Osteoblast (primary cell): Measurements from ENCODE around the gene LEO1. TPM values are rescaled to one million over a fixed set of nuclear protein-coding genes. Genes with fewer than 3 reads are reported as not detected.

ENCODE experiments used
- DNase-seq: peaks from one replicate; pipeline ENCODE4 v3.0.0; 2011; ENCODE audit warnings: low spot score, mixed read lengths; ENCODE audit not compliant: insufficient read length; ENCODE audit errors: missing footprints
- H2AFZ ChIP-seq: 2 replicates; pipeline ENCODE4 v1.6.0; 2011; ENCODE audit warnings: mild to moderate bottlenecking, low read length
- H3K27ac ChIP-seq: 2 replicates; pipeline ENCODE4 v1.5.1; 2011; ENCODE audit warnings: mild to moderate bottlenecking, low read depth, low read length, moderate library complexity
- H3K27me3 ChIP-seq: 2 replicates; pipeline ENCODE4 v1.6.0; 2012; ENCODE audit warnings: mild to moderate bottlenecking, control low read depth, inconsistent platforms, low read length, moderate library complexity; ENCODE audit not compliant: insufficient read depth
- H3K36me3 ChIP-seq: 2 replicates; pipeline ENCODE4 v1.5.1; 2011; ENCODE audit warnings: mild to moderate bottlenecking, low read length, control low read depth, moderate library complexity; ENCODE audit not compliant: insufficient read depth
- H3K4me1 ChIP-seq: 2 replicates; pipeline ENCODE4 v1.5.1; 2011; ENCODE audit warnings: mild to moderate bottlenecking, low read length, control low read depth, moderate library complexity; ENCODE audit not compliant: insufficient read depth
- H3K4me2 ChIP-seq: 2 replicates; pipeline ENCODE4 v1.6.0; 2011; ENCODE audit warnings: mild to moderate bottlenecking, low read length; ENCODE audit not compliant: insufficient read depth
- H3K4me3 ChIP-seq: fragments of 200-600 bp; sonication (generic); 3 replicates; pipeline ENCODE4 v1.5.1; 2012; ENCODE audit warnings: mild to moderate bottlenecking, low read length, inconsistent platforms; ENCODE audit not compliant: insufficient read depth
- H3K79me2 ChIP-seq: 2 replicates; pipeline ENCODE4 v1.6.0; 2012; ENCODE audit warnings: mild to moderate bottlenecking, low read length, control low read depth, inconsistent platforms; ENCODE audit not compliant: insufficient read depth
- H3K9me3 ChIP-seq: 2 replicates; pipeline ENCODE4 v1.5.1; 2011; ENCODE audit warnings: low read depth, low read length, control low read depth
- H4K20me1 ChIP-seq: 2 replicates; pipeline ENCODE4 v1.6.0; 2012; ENCODE audit warnings: mild to moderate bottlenecking, low read length, control low read depth; ENCODE audit not compliant: insufficient read depth
- small RNA-seq: library from RNA; depleted of rRNA; stranded (forward); fragments of <200 nt; gene quantifications from one replicate; pipeline ENCODE3, GENCODE V24; 2012
- total RNA-seq: library from RNA; depleted of rRNA; stranded (reverse); fragments of >200 nt; gene quantifications from 2 replicates; pipeline ENCODE4 v1.2.3, GENCODE V29; 2012
- TF ChIP-seq, protein P1 (sequence below): IDR thresholded peaks from 2 replicates; pipeline ENCODE4 v1.5.1; 2011; ENCODE audit warnings: mild to moderate bottlenecking, low read depth, low read length, moderate library complexity; ENCODE audit errors: extremely low read depth

LEO1 gene
- total RNA-seq, 1 donor: 16.3 TPM

DNA sequence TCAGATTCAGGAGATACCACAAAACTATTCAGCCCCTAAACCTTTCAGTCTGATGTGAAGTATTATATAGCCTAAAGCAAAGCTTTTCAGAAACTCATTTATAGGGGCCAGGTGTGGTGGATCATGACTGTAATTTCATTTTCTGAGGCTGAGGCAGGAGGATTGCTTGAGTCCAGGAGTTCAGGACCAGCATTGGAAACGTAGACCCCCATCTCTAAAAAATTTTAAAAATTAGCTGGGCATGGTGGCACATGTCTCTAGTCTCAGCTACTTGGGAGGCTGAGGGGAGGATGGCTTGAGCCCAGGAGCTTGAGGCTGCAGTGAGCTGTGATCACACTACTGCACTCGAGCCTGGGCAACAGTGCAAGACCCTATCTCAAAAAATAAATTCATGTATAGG, 82.1 kb downstream of the LEO1 start:
- Histone ChIP-seq H4K20me1 (peaks cover 4% of the 10 kb centered on the region), H3K4me3 (no peak overlapping the region), H3K36me3 (peaks cover 16% of the 10 kb centered on the region), H3K4me2 (no peak overlapping the region), H3K9me3 (no peaks in the 10 kb centered on the region), H3K79me2 (peaks cover 5% of the 10 kb centered on the region), H2AFZ (no peak overlapping the region), H3K27me3 (no peaks in the 10 kb centered on the region), H3K27ac (no peak overlapping the region), H3K4me1 (peaks cover 8% of the 10 kb centered on the region)
- no peak for DNase-seq
- TF ChIP-seq, protein P1, sequence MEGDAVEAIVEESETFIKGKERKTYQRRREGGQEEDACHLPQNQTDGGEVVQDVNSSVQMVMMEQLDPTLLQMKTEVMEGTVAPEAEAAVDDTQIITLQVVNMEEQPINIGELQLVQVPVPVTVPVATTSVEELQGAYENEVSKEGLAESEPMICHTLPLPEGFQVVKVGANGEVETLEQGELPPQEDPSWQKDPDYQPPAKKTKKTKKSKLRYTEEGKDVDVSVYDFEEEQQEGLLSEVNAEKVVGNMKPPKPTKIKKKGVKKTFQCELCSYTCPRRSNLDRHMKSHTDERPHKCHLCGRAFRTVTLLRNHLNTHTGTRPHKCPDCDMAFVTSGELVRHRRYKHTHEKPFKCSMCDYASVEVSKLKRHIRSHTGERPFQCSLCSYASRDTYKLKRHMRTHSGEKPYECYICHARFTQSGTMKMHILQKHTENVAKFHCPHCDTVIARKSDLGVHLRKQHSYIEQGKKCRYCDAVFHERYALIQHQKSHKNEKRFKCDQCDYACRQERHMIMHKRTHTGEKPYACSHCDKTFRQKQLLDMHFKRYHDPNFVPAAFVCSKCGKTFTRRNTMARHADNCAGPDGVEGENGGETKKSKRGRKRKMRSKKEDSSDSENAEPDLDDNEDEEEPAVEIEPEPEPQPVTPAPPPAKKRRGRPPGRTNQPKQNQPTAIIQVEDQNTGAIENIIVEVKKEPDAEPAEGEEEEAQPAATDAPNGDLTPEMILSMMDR: no peak

DNA sequence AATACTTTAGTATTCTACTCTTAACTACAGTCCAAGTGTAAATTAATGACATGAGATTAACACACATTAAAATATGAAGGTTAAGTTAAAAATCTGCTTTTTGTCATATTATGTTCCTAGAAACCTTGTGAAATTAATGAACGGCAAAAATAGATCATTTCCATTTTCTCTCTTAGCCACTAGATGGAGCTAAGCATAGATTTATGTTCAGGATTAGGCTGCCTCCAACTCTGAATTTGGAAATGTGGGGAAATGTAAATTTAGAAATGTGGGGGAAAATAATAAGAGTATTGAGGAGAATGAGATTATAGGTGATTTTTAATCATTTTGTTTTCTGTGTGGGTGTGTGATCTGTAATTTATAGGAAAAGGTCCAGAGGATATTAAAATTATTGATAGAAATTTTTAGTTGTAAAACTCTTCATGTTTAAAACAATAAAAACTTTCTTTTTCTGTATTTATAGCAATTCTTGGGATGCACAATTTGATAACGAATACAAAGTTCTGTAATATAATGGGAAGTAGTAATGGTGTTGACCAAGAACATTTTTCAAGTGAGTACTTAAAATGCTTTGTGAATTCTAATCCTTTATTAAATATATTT, 82.9 kb downstream of the LEO1 start:
- Histone ChIP-seq H3K36me3 (peaks cover 11% of the 10 kb centered on the region), H3K4me2 (no peak overlapping the region), H3K27me3 (no peaks in the 10 kb centered on the region), H3K79me2 (peaks cover 11% of the 10 kb centered on the region), H4K20me1 (peaks cover 9% of the 10 kb centered on the region), H3K9me3 (no peaks in the 10 kb centered on the region), H2AFZ (no peak overlapping the region), H3K27ac (no peak overlapping the region), H3K4me3 (no peak overlapping the region), H3K4me1 (peaks cover 16% of the 10 kb centered on the region)
- TF ChIP-seq, protein P1: peak; percentile 85
- DNase-seq: no peak

Small RNAs within 50 kb of the gene (small RNA-seq; reads per million reads assigned to genes)
- not detected for gene RNU6-90P

Other genes starting within 250 kb of the LEO1 start
- gene LYSMD2, start 234.1 kb downstream of the LEO1 start, total RNA-seq: 3.3 and 4.7 TPM in 2 replicates
- 9.8 and 10.3 TPM in 2 replicates for gene TMOD2, start 220.2 kb downstream of the LEO1 start, total RNA-seq
- 44.5 and 49.8 TPM in 2 replicates for gene TMOD3, start 142.1 kb downstream of the LEO1 start, total RNA-seq
- gene MAPK6, start 47.4 kb upstream of the LEO1 start, total RNA-seq: 77.2 and 86.9 TPM in 2 replicates
- gene BCL2L10, start 141.0 kb upstream of the LEO1 start, total RNA-seq: not detected in 2 replicates
- 26.4 and 30.4 TPM in 2 replicates for gene GNB5, start 219.6 kb upstream of the LEO1 start, total RNA-seq